ENCODE results near the gene CFAP73.
A peak's percentile ranks its signal among the peaks of the same experiment; 100 is the strongest.

Gene CFAP73

DNA sequence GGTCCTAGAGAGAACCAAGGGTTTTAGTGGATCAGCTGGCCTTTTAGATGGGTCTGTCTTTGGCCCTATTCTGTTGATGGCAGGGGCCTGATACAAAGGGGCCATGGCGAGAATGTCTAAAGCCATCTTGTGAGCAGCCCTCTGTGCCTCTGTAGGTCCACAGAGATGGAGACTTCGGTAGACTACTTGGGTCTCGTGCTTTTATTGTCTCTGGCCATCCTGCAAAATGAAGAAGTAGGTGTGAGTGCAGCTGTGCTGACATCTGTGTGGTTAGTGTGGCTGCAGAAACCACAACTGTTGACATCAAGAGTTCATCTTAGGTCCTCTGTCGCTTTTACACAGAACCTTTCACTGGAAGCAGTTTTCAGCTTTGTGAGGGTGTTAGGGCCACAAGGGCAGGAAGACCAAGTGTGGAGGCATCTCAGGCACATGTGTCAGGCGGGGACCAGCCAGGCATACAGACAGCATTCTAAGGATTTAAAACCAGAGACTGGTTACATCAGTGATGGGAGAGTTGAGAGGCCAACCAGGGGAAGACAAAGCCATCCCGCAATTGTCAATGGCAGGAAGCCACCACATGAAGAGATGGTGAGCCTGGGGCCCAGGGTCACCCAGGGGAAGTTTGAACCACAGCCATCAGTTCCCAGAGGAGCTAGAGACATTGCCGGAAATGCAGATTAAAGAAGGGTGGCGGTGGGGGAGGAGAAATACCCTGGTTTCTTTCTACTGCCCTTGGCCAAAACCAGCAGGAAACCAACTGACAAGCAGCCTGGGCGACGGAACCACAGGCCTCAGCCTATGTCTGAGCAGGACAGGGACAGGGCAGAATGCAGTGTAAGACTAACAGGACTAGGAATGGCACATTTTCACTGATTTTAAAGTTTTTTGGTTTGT lies 58.8 kb downstream of the CFAP73 start:
- TF ChIP-seq, protein P1, sequence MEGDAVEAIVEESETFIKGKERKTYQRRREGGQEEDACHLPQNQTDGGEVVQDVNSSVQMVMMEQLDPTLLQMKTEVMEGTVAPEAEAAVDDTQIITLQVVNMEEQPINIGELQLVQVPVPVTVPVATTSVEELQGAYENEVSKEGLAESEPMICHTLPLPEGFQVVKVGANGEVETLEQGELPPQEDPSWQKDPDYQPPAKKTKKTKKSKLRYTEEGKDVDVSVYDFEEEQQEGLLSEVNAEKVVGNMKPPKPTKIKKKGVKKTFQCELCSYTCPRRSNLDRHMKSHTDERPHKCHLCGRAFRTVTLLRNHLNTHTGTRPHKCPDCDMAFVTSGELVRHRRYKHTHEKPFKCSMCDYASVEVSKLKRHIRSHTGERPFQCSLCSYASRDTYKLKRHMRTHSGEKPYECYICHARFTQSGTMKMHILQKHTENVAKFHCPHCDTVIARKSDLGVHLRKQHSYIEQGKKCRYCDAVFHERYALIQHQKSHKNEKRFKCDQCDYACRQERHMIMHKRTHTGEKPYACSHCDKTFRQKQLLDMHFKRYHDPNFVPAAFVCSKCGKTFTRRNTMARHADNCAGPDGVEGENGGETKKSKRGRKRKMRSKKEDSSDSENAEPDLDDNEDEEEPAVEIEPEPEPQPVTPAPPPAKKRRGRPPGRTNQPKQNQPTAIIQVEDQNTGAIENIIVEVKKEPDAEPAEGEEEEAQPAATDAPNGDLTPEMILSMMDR (IDR thresholded peaks at IDR 0.05; ENCODE audit: extremely low read depth, insufficient read depth, missing control alignments): no peak
- in situ Hi-C loops (cut with MboI; ENCODE audit: low pct_unique_long_range_greater_than_20kb, low sequenced_read_pairs, unreplicated experiment): no loop called here
- peak; percentile 84 for DNase-seq (ENCODE audit: low spot score)

Measured in GM13977 (cell line).